Activated CD8-positive, alpha-beta memory T cell treated with anti-CD3 and anti-CD28 coated beads, Interleukin-2, amount 50 U/mL, for 4 hours (primary cell): ENCODE data around the gene IL1RN.

Experiments used
- DNase-seq: peaks from one replicate; pipeline ENCODE4 v3.0.0-alpha.2; 2020

IL1RN gene

DNA sequence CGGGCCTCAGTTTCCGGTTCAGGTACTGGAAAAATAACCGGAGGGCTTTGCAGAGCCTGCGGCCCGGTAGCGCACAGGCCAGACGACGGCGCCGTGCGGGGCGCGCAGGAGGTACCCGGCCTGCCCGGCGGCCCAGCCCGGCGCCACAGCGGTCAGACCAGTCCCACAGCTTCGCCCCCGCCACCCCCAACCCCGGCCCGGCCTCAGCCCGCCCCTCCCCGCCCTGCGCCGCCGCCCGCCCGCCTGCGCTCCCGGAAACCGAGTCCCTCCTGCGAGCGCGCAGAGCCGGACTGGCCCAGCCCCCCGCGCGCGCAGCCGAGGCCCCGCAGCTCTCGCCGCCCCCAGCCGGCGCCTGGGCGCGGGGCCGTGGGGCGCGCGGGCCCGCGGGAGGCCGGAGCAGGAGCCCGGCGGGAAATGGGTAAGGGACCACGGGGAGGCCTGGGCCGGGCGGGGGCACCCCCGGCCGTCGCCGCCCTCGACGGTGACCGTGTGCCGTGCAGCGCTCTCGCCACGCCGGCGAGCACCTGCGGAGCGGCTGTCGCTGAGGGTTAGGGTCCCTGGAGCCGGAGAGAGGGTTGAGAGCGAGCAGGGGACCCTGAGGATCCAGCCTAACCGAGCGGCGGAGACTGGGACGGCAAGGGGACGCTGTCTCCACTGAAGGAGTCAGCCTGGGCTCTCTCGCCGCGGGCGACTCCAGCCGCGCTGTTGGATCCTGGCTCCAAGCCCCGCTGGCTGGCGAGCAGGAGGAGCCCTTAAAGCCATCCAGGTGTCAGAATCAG, 29.9 kb downstream of the IL1RN start:
- DNase-seq = peak; percentile 59

GRCh38 chr2:113157897-113158753, 30.7 kb downstream of the IL1RN start:
- no peak for DNase-seq

DNA sequence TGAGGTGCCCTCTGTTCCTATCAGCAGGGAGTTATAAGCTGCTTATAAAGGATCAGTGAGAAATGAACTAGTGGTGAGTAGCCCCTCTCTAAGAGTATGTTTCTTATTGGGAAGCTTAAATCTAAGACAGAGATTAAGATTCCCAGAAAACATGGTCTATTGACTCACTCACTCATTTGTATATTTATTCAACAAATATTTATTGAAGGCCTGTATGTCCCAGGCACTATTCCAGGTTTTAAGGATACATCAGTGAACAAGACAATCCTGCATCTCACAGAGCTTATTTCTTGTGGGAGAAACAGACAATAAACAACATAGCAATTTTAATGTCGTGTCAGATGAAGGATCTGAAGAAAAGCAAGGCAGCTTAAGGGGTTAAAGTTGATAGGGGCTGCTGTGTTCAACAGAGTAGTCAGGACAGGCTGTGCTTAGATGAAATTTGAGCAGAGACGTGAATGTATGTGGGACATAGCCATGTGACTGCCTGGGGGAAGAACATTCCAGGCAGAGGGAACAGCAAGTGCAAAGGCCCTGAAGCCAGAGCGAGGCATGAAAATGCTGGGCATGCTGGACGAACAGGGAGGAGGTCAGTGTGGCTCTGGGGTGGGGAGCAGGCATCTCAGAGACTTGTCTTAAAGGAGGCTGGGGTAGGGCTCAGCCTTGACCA, 31.6 kb downstream of the IL1RN start:
- no peak for DNase-seq

DNA sequence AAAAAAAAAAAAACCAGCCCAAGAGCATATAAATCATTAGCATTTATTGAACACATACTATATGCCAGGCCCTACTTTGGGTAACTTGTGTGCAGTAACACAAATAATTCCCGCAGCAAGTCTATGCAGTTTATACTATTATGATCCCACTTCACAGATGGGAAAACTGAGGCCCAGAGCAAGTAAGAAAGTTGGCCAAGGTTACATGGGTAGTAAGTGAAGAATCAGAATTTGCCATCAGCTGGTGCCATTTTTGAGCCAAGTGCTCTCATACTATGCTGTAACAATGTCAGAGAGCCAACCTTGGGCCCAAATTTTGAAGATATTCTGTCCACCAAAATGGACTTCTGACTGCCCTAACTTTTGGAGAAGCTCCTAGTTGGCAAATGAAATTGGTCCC, 32.9 kb downstream of the IL1RN start:
- DNase-seq = no peak

DNA sequence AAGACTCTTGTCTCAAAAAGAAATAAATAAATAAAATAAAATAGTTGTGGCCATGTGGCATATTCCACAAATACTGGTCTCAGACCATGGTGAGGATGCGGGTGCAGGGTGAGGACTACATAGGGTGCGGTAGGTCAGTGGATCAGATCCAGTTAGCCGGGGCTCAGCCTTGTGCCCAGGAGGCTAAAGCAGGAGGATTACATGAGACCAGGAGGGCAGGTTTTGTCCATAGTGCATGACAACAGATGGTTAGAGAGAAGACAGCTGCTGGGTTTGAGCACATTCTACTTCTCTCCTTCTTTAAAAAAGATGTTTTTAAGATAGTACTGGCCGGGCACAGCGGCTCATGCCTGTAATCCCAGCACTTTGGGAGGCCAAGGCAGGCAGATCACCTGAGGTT, 33.6 kb downstream of the IL1RN start:
- no peak for DNase-seq

DNA sequence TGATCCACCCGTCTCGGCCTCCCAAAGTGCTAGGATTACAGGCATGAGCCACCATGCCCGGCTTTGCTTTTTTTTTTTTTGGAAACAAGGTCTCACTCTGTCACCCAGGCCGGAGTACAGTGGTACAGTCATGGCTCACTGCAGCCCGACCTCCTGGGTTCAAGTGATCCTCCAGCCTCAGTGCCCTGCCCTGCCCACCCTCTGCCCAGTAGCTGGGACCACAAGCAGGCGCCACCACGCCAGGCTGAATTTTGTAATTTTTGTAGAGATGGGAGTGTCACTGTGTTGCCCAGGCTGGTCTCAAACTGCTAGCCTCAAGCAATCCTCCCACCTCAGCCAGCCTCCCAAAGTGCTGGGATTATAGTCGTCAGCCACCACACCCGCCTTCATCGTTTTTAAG, 34.8 kb downstream of the IL1RN start:
- DNase-seq = no peak

GRCh38 chr2:113162869-113163268, 35.5 kb downstream of the IL1RN start:
- no peak for DNase-seq

GRCh38 chr2:113164215-113164929, 37.0 kb downstream of the IL1RN start:
- DNase-seq = no peak

DNA sequence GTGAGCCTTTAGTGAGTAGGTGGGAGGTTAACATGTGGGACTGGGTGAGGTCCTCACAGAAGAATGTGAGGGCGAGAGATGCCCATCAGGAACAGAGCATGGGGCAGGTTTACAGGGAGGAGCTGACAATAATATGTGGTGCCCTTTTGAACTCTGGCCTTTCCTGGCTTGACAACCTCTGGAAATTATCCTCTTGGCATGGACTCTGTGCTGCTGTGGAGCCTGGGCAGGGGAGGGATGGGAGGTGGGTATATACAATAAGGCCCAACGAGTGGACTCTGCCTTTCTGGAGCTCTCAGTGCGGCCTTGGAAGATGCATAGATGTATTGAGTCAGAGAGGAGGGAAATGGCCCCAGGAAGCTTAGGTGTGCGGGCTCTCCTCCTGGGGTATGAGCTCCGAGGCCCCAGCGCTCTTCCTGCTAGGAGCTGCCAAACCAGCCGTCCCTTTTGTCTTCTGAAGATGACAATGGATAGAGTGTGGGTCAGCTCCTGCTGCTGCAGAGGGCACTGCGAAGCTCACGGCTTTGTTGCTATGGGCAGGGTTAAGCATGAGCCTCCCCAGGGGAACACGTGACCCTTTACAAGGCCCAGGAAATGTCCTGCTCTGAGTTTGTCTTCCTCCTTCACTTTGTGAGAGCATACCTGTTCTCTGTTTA, 37.7 kb downstream of the IL1RN start:
- DNase-seq = no peak

GRCh38 chr2:113166187-113166645, 38.8 kb downstream of the IL1RN start:
- no peak for DNase-seq

GRCh38 chr2:113167115-113167932, 39.9 kb downstream of the IL1RN start:
- DNase-seq = no peak

DNA sequence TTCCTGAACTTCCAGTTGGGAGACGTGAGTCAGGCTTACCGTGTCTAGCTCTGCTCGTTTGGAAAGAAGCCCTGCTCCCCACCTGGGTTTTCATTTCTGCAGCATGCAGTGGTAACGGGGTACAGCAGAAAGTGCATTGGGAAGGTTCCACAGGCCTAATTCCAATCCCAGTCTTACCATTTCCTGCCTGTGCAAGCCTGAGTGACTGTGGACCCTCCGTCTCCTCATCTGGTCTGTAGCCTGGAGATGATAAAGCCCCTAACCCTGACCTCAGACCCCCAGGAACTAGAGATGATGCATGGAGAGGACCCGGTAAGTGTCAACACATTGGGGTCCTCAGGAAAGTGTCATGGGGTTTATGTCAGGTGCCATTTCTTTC, 40.6 kb downstream of the IL1RN start:
- no peak for DNase-seq

DNA sequence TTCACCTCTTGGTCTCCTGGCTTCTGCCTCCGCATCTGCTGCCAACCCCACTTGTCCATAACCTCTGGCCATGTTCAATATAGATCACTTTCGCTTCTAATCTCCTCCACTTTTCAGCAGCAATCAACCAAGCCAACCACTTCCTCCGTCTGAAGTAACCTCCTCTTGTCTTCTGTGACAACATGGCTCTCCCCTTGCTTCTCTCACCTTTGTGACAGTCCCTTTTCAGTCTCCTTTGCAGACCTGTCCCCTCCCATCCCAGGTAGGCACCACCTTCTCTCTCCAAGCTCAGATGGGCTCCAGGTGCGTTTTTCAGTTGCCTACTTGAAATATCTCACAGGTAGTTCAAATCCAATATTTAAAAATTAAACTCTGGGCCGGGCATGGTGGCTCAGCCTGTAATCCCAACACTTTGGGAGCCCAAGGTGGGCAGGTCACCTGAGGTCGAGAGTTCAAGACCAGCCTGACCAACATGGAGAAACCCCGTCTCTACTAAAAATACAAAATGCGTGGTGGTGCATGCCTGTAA, 41.7 kb downstream of the IL1RN start:
- DNase-seq = no peak

DNA sequence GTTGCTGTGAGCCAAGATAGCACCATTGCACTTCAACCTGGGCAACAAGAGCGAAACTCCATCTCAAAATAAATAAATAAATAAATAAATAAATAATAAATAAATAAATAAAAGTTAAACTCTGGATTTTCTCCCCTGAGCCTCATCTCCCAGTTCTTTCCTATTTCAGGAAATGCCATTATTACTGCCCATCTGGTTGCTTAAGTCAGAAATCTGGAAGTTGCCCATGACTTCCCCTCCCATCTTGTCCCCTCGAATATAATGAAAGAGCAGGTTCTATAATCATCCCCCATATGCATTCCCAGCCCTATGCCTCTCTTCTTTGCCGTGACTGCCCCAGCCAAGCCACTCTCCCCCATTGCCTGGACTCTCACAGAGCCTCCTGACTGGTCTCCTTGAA, 42.2 kb downstream of the IL1RN start:
- DNase-seq = no peak

- DNase-seq = no peak
These were observed 44.1 kb downstream of the IL1RN start for GRCh38 chr2:113171334-113172075.

- no peak for DNase-seq
These were observed 45.5 kb downstream of the IL1RN start for GRCh38 chr2:113172721-113173541.

GRCh38 chr2:113173542-113174375, 46.4 kb downstream of the IL1RN start, which contains the start of gene PSD4:
PSD4 (plus strand) TSS chr2:113173971; CDS start chr2:113182457, 8,486 bp downstream.
- DNase-seq = peak; percentile 79

DNA sequence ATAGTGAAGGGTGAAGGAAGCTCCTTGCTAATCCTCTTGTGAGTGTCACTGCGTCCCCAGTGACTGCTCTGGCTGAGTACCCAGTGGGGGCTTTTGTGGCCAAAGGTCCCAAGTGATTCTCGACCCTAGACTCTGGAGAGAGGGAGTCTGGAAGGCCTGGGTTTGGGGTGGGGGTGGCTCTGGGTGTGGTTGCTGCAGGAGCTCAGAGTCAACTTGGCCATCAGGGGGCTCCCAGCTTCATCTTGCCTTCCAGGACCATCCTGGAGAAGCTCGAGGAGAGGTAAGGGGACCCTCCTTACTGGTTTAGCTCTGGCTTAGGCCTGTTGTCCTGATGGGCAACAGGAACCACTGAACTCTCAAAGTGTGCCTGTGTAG, 47.0 kb downstream of the IL1RN start:
- DNase-seq = no peak
